ENCODE data around the gene SH2D7.

DNA sequence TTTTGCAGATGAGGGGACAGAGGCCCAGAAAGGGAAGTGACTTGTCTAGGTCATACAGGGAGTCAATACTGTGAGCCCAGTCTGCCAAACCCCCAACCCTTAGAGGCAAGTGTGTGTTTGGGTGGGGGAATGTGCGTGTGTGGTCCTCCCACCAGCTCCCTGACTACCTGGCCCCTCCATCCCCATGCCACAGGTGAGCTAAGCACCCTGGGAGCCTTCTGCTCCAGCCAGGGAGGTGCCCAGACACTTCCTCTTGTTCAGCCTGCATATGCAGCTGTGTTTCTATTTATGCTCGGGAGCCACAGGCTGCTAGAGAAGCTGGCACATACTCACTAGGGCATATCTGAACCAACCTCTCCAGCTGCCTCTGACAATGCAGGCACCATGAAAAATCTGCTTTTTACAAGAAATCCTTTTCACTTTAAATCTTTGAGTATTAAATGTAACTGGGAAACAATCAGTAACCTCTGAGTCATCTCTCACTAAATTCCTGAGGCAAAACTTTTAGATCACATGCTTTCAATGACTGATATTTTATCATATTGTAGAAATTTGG is 35.6 kb upstream of the SH2D7 start:
- TF ChIP-seq POLR2AphosphoS5 (IDR thresholded peaks at IDR 0.05; ENCODE audit: insufficient read depth, low read depth, low read length) (no peak), POLR2A (IDR thresholded peaks at IDR 0.05; ENCODE audit: low read depth, low read length) (no peak), EZH2 (IDR thresholded peaks at IDR 0.05; ENCODE audit: borderline replicate concordance, low read depth, low read length, severe bottlenecking) (no peak), JUN (IDR thresholded peaks at IDR 0.05; ENCODE audit: borderline replicate concordance, insufficient read depth, insufficient read length, low read depth) (peak; percentile 36), MYC (IDR thresholded peaks at IDR 0.05; ENCODE audit: low read depth, low read length) (no peak), MAX (IDR thresholded peaks at IDR 0.05; ENCODE audit: insufficient read depth, insufficient read length) (no peak)
- TF ChIP-seq, protein P1, sequence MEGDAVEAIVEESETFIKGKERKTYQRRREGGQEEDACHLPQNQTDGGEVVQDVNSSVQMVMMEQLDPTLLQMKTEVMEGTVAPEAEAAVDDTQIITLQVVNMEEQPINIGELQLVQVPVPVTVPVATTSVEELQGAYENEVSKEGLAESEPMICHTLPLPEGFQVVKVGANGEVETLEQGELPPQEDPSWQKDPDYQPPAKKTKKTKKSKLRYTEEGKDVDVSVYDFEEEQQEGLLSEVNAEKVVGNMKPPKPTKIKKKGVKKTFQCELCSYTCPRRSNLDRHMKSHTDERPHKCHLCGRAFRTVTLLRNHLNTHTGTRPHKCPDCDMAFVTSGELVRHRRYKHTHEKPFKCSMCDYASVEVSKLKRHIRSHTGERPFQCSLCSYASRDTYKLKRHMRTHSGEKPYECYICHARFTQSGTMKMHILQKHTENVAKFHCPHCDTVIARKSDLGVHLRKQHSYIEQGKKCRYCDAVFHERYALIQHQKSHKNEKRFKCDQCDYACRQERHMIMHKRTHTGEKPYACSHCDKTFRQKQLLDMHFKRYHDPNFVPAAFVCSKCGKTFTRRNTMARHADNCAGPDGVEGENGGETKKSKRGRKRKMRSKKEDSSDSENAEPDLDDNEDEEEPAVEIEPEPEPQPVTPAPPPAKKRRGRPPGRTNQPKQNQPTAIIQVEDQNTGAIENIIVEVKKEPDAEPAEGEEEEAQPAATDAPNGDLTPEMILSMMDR (IDR thresholded peaks at IDR 0.05; ENCODE audit: extremely low read depth in 1 of 2, insufficient read depth in 1 of 2, low read depth in 1 of 2, low read length in 2 of 2), result no peak
